Measurements from ENCODE around the gene GABBR2. TPM values are rescaled to one million over a fixed set of nuclear protein-coding genes. Genes with fewer than 3 reads are reported as not detected.

Gene GABBR2
- total RNA-seq, 1 experiment from 2014 or later = 0.23 TPM

GRCh38 chr9:98520221-98520960 lies 188.3 kb downstream of the GABBR2 start:
- no peaks in the 10 kb centered on the region for H3K4me1 Mint-ChIP-seq (ENCODE audit: low read depth, unreplicated experiment)
- H3K27me3 Mint-ChIP-seq (ENCODE audit: insufficient read depth, unreplicated experiment) = peaks cover 12% of the 10 kb centered on the region
- H3K27ac Mint-ChIP-seq (ENCODE audit: unreplicated experiment) = no peak overlapping the region

GRCh38 chr9:98519641-98520040 lies 189.1 kb downstream of the GABBR2 start:
- TF ChIP-seq CTCF (IDR thresholded peaks at IDR 0.05; ENCODE audit: insufficient read depth in 1 of 2, low read depth in 1 of 2, low read length in 1 of 2, severe bottlenecking in 1 of 2, unreplicated experiment in 1 of 2) = no peak
- BruUV-seq (replicated peaks) = no TSS peak
- H3K36me3 Mint-ChIP-seq (ENCODE audit: insufficient read depth, unreplicated experiment) = no peaks in the 10 kb centered on the region
- H3K9me3 Mint-ChIP-seq (ENCODE audit: unreplicated experiment) = no peaks in the 10 kb centered on the region
- Histone ChIP-seq H3K9me3 (no peaks in the 10 kb centered on the region; the same call in 1 of the 2 replicates), H3K36me3 (ENCODE audit: control insufficient read depth, insufficient read depth, low read length) (no peaks in the 10 kb centered on the region), H3K4me3 (ENCODE audit: low read depth, low read length) (no peak overlapping the region), H3K4me1 (no peaks in the 10 kb centered on the region), H3K27me3 (replicated peaks; ENCODE audit: control insufficient read depth, insufficient read depth, low read length) (no peaks in the 10 kb centered on the region)
- H3K27me3 Mint-ChIP-seq (ENCODE audit: insufficient read depth, unreplicated experiment) = peaks cover 12% of the 10 kb centered on the region
- POLR2A ChIA-PET = no interaction called here
- H3K27ac Mint-ChIP-seq (ENCODE audit: unreplicated experiment) = no peak overlapping the region
- no peaks in the 10 kb centered on the region for H3K4me1 Mint-ChIP-seq (ENCODE audit: low read depth, unreplicated experiment)
- intact Hi-C loops (cut with micrococcal nuclease; ENCODE audit: unreplicated experiment) = no loop called here
- no peak for DNase-seq
- H3K4me3 Mint-ChIP-seq (ENCODE audit: unreplicated experiment) = no peak overlapping the region
- CTCF ChIA-PET = no interaction called here

More at GRCh38 chr9:98520221-98520960, 188.3 kb downstream of the GABBR2 start:
- intact Hi-C loops (cut with micrococcal nuclease; ENCODE audit: unreplicated experiment) = no loop called here
- no peak for TF ChIP-seq CTCF (IDR thresholded peaks at IDR 0.05; ENCODE audit: insufficient read depth in 1 of 2, low read depth in 1 of 2, low read length in 1 of 2, severe bottlenecking in 1 of 2, unreplicated experiment in 1 of 2)
- ChIA-PET CTCF (no interaction called here), POLR2A (no interaction called here)
- BruUV-seq (replicated peaks) = no TSS peak
- Histone ChIP-seq H3K36me3 (ENCODE audit: control insufficient read depth, insufficient read depth, low read length) (no peaks in the 10 kb centered on the region), H3K4me1 (no peaks in the 10 kb centered on the region), H3K27me3 (replicated peaks; ENCODE audit: control insufficient read depth, insufficient read depth, low read length) (no peaks in the 10 kb centered on the region), H3K9me3 (no peaks in the 10 kb centered on the region; the same call in 1 of the 2 replicates), H3K4me3 (ENCODE audit: low read depth, low read length) (no peak overlapping the region)
- no peaks in the 10 kb centered on the region for H3K9me3 Mint-ChIP-seq (ENCODE audit: unreplicated experiment)
- H3K4me3 Mint-ChIP-seq (ENCODE audit: unreplicated experiment) = no peak overlapping the region
- no peaks in the 10 kb centered on the region for H3K36me3 Mint-ChIP-seq (ENCODE audit: insufficient read depth, unreplicated experiment)
- no peak for DNase-seq

DNA sequence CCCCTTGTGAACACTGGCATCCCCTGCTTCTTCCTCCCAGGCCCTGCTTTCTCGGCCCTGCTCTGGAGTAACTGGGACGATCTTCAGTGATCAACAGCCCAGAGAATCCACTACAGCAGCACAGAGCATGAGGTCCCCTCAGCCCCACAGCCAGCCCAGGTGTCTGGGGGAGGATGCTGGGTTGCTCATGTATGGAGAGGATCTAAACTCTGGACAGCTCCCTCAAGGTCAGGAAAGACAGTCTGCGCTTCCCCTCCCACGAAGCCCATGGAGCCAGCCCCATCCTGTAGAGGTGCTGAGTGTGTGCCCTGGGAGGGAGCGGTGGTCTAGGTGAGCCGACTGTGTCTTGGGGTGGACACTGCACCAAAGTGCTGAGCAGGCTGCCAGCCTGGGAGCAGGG lies 190.2 kb downstream of the GABBR2 start:
- H3K36me3 Mint-ChIP-seq (ENCODE audit: insufficient read depth, unreplicated experiment) = no peaks in the 10 kb centered on the region
- H3K4me3 ChIP-seq (ENCODE audit: low read depth, low read length) = no peak overlapping the region
- H3K9me3 ChIP-seq = no peaks in the 10 kb centered on the region; the same call in 1 of the 2 replicates
- no peak for DNase-seq
- no peaks in the 10 kb centered on the region for H3K27me3 ChIP-seq (replicated peaks; ENCODE audit: control insufficient read depth, insufficient read depth, low read length)
- no peaks in the 10 kb centered on the region for H3K9me3 Mint-ChIP-seq (ENCODE audit: unreplicated experiment)
- H3K36me3 ChIP-seq (ENCODE audit: control insufficient read depth, insufficient read depth, low read length) = no peaks in the 10 kb centered on the region
- no TSS peak for BruUV-seq (replicated peaks)
- intact Hi-C loops (cut with micrococcal nuclease; ENCODE audit: unreplicated experiment) = no loop called here
- H3K4me3 Mint-ChIP-seq (ENCODE audit: unreplicated experiment) = no peak overlapping the region
- no peak overlapping the region for H3K27ac Mint-ChIP-seq (ENCODE audit: unreplicated experiment)
- H3K27me3 Mint-ChIP-seq (ENCODE audit: insufficient read depth, unreplicated experiment) = peaks cover 12% of the 10 kb centered on the region
- TF ChIP-seq CTCF (IDR thresholded peaks at IDR 0.05; ENCODE audit: insufficient read depth in 1 of 2, low read depth in 1 of 2, low read length in 1 of 2, severe bottlenecking in 1 of 2, unreplicated experiment in 1 of 2) = no peak
- CTCF ChIA-PET = no interaction called here
- H3K4me1 Mint-ChIP-seq (ENCODE audit: low read depth, unreplicated experiment) = no peaks in the 10 kb centered on the region
- H3K4me1 ChIP-seq = no peaks in the 10 kb centered on the region
- POLR2A ChIA-PET = no interaction called here

Measured in Caco-2 (cell line).